HG02885 (cell line): Measurements from ENCODE around the gene SVEP1.
"Not testable (repeated sequence)": the region's sequence is repeated elsewhere in the genome, so short reads cannot be mapped to it uniquely, and the experiment has no call there.

ENCODE experiments used
- ATAC-seq: cut with Tn5 transposase; IDR thresholded peaks from one replicate; pipeline ENCODE4 v1.9.1; 2021; ENCODE audit warnings: mild to moderate bottlenecking; ENCODE audit not compliant: unreplicated experiment, poor library complexity

SVEP1 gene

DNA sequence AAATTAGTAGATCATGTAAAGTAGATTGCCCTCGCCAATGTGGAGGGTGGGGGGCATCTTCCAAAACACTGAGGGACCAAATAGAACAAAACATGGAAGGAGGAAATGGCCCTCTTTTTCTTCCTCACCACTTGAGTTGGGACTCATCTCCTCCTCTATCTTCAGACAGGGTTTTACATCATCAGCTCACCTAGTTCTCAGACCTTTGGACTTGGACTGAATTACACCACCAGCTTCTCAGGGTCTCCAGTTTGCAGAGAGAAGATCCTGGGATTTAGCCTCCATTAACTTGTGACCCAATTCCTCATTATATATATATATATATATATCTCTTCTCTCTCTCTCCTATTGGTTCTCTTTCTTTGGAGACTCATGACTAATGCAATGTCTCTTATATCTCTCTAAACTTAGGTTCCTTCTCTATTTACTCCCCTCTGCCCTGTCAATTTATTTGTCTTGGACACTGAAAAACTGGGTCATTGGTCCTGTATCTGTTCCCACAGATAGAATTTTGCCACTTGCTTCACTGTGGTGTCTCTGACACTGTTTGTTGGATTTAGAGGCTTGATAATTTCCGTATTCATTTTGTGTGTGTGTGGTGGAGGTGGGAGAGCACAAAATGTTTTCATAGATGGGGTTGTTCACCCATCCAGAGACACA is 187.6 kb downstream of the SVEP1 start:
- ATAC-seq = no peak

DNA sequence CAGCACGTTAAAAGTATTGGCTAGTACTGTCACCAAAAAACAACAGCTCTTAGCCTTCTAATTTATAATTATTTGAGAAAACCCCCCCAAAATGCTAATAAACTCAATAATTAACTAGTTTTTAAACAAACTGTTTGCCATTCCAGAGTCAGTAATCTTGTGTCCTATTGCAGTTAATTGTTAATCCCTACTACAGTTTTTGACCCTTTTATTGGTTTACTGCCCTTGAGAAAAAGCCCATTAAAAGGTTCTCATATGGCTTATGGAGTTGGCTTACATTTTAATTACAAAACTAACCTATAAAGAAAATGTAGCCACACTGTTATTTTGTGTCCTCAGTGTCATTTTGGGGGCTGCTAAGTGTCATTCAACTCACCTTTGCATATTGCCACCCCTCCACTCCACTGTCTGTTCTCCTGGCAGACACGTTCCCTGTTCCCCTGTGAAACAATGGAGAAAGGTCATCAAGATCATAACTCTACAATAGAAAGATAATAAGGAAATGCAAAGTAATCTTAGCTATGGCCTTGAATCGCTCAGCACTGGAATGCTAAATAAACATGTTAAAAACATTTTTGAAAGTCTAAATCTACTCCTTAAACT is 190.3 kb downstream of the SVEP1 start:
- no peak for ATAC-seq

DNA sequence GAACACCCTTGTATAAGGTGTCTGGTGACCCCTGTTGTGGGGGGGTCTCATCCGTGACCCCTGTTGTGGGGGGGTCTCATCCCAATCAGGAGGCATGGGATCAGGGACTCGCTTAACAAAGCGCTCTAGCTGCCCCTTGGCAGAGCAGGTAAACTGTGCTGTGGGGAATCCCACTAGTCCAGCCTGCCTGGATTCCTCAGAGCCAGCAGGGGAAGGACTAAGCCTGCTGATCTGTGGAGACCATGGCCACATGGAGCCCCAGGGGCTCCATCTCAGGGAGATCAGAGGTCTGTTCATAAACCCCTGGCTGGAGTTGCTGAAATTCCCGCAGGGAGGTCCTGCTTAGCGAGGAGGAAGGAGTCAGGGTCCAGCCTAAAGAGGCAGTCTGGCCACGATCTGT is 196.1 kb downstream of the SVEP1 start:
- ATAC-seq = no peak

DNA sequence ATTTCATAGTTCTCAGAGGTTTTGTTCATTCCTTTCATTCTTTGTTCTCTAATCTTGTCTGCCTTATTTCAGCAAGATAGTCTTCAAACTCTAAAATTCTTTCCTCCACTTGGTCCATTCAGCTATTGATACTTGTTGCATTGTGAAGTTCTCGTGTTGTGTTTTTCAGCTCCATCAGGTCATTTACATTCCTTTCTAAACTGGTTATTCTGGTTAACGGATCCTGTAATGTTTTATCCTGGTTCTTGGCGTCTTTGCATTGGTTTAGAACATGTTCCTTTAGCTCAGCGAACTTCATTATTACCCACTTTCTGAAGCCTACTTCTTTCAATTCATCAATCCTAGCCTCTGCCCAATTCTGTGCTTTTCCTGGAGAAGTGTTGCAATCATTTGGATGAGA is 196.8 kb downstream of the SVEP1 start:
- no peak for ATAC-seq

DNA sequence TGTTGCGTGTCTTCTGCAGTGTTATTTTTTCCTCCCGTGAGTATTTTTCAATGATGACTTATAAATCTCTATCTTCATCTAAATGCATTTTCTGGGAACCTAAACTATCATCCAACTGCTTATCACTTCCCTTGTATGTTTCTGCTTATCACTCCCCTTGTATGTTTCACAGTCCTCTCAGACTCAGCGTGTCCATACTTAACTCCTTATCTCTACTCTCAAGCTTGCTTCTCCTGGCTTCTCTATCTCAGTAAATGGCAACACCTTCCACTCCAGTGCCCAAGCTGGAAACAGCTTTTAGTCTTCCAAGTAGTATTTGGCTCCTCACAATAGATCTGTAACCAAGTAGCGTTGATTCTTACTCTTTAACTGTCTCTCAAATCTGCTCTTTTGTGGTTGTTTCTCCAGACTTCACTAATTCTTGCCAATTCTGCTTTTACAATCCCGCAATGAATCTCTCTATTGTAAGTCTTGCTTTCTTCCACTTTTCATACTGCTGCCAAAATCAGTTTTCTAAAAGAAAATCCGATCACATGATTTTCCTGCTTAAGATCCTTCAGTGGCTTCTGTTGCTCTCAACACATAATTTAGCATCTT is 208.0 kb downstream of the SVEP1 start:
- no peak for ATAC-seq

DNA sequence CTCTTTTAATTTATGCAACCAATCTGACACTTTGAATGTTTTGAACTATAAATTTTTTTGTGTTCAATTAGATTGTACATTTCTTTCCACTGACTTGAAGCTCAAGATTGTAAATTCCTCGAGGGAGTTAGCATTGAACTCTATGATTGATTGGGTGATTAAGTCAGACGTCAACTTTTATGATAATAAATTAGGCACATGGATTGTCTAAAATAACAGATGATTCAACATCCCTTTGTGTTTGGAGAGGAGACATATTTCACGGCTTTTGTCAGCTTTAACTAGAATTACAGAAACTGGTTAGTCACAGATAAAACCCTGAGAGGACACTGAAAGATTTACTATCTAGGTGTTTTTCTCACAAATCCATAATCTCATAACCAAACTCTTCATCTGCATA is 209.2 kb downstream of the SVEP1 start:
- ATAC-seq = no peak

DNA sequence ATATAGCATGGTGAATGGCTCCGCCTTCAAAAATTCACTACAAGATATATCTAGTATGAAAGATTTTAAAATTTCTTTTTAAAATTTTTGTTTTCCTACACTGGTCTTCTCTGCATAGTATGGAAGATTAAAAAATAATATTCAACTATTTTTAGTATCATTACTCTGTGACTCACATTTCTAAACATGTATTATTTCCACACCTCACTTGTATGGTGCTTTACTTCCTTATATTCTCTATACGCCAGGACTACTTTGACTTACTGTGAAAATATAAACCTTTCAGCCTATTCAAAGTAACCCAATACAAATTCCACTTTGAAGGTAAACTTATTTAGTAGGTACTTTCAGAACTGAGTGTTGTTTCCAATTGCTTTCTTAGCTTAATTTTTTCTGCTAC is 215.1 kb downstream of the SVEP1 start:
- no peak for ATAC-seq

DNA sequence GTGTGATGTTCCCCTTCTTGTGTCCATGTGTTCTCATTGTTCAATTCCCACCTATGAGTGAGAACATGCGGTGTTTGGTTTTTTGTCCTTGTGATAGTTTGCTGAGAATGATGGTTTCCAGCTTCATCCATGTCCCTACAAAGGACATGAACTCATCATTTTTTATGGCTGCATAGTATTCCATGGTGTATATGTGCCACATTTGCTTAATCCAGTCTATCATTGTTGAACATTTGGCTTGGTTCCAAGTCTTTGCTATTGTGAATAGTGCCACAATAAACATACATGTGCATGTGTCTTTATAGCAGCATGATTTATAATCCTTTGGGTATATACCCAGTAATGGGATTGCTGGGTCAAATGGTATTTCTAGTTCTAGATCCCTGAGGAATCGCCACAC is 220.5 kb downstream of the SVEP1 start:
- not testable (repeated sequence) for ATAC-seq

DNA sequence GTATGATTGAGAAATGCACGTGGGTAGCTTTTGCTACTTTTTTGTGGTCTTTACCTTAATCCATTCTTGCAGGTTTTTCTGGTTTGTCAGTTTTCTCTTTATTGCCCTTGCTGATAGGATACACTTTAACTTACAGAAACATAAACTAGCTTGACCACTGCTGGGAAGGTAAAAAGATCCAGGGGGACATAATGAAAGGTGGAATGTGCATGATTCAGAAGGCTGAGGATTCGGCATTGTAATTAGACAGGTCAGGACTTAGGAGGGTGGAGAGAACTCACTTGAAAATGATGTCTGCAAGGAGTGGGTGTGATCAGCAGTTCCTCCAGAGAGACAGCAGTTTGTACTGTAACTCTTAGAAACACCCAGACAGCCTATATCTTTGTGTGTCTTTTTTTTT is 222.0 kb downstream of the SVEP1 start:
- ATAC-seq = no peak

DNA sequence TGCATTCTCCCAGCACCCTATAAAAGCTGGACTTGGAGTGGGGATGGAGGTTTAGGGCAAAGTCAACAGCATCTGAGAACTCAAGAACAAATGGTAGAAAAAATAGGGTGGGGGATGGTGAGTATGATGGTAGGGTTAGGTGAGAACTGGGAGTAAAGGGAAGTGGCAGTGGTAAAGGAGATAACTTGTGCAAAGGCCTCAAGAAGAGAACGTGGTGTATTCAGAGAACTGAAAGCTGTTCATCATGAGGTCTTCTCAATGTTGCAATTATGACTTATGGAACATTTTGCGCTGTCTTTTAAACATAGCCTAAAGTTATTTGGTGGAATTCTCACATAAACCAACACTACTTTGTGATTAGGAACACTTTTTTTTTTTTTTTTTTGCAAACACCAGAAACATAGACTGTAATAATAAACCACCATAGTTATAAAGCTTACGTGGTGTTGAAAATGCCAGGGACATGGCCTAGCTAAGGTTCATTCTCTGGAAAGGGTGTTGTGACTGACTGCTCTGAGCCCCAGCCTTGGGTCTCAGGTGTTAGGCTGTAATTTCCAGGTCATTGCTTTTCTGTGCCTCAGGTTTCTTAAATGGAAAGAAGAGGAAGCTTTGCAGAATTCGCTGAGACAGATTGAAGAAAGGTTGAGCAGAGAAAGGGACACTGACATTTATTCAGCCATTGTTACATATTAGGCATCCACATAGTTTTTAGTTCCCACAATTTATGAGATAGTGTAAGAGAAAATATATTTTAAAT is 222.7 kb downstream of the SVEP1 start:
- ATAC-seq = no peak

DNA sequence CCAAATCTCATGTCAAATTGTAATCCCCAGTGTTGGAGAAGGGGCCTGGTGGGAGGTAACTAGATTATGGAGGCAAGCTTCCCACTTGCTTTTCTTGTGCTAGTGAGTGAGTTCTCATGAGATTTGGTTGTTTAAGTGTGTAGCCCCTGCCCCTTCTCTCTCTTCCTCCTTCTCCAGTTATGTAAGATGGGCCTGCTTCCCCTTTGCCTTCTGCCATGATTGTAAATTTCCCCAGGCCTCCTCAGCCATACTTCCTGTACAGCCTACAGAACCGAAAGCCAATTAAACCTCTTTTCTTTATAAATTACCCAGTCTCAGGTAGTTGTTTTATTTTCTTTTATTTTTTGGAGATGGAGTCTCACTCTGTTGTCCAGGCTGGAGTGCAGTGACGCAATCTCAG is 223.6 kb downstream of the SVEP1 start:
- ATAC-seq = no peak

DNA sequence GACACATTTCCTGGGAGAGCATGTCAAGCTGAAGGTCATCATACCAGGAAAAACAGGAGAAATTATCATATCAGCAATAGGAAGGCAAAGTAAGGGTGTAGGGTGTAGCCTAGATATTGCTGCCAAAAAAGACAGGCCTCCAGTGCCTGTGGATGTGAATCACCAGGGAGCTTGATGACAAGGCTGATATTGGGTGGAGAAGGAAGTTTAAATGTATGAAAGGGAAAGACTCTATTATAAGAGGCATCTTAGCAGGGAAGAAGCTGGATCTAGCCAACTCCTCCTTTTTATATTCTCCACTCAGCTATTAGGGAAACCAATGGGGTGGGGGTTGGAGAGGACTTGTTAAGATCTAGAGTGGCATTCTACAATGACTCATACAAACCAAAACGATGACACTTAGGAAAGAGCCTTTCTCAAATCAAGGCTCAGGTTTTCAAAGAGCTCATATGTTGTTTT is 228.5 kb downstream of the SVEP1 start:
- no peak for ATAC-seq

DNA sequence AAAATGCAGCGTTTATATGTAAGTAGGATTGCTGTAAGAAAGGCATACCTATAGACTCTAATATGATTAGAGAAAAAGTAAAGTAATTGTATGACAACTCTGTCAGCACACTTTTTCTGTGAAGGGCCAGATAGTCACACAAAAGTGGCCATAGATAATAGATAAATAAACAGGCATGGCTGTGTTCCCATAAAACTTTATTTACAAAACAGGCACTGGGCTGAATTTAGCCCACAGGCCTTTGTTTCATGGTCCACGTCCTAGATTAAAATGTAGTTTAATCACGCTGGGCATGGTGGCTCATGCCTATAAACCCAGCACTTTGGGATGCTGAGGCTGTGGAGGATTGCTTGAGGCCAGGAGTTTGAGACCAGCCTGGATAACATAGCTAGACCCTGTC is 233.2 kb downstream of the SVEP1 start:
- no peak for ATAC-seq

DNA sequence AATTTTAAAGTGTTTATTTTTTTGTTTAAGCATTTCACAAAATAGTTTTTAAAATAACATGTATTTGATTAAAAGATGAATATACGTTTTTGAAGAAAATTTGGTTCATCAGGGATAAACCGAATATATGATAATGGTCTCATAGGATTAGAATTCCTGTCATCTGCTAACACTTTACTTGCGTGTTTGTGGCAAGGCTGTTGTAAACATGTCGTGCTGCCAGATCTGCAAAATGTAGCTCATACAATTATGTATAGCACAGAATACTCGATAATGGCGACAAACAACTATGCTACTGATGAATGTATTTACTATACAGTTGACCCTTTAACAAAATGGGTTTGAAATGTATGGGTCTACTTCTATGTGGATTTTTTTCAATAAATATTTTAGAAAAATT is 234.7 kb downstream of the SVEP1 start:
- no peak for ATAC-seq

DNA sequence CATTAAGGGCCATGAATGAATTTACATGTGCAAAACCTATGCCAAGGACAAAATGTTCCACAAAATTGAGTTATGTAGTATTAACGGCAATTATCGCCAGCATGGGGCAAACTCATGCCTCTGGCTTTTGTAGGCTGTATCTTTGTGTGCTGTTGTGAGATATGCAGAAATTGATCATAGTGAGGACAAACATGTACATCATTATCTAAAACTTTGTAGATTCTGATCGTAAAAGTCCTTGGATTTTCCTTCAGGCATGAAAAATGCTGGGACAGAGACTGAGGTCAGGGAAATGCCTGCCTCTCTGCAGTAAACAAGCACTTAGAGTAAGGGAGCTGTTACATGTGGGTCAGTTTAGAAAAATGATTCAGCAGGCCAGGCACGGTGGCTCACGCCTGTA is 236.0 kb downstream of the SVEP1 start:
- no peak for ATAC-seq

DNA sequence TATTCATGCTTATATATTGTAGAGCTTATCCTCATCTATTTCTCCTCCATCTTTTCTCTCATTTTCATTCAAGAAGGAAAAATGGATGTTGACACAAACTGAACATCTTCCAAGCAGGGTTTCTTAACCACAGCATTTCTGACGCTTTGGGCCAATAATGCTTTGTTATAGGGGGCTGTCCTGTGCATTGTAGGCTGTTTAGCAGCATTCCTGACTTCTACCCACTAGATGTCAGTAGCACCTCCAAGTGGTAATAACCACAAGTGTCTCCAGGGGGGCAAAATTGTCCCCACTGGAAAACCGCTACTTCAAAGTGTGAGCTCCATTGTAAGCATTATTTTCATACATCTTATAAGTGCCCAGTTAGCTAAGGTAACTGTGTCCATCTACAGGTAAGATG is 239.2 kb downstream of the SVEP1 start:
- ATAC-seq = no peak

DNA sequence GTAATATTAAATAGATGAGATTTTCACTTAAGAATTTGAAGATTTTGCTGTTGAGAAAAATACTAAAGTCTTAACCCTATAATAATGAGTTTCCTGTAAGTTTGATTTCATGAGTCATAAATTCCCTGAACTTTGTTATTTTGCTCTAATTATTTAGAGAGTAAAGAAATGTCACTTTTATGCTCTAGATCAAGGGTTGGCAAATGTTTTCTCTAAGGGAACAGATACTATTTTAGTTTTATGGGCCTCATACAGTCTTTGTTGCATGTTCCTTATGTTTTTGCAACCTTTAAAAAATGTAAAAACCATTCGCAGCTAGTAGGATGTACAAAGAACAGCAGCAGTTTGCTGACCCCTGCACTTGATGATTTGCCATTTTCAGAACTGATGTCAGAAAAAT is 241.4 kb downstream of the SVEP1 start:
- no peak for ATAC-seq

DNA sequence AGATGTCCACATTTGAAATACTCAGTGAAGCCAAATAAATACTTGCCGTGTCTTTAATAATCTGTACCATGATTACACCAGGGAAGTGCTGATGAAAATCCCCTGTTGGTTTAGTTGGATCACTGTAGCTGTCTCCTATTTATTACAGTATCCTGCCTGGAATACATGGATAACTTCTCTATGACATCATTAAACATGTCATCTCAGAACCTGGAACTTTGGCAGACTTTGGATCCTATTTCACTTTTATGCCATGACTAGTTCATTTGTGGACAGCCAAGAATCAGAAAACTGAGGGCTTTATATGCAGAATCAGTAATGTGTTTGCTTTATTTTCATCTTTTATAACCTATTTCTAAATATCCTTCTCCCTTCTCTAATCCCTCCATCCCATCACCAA is 241.8 kb downstream of the SVEP1 start, which contains the start of gene TXNDC8:
Gene TXNDC8, minus strand, starts transcription at position 137 of the 400 bp plus-strand sequence.
- no peak for ATAC-seq

DNA sequence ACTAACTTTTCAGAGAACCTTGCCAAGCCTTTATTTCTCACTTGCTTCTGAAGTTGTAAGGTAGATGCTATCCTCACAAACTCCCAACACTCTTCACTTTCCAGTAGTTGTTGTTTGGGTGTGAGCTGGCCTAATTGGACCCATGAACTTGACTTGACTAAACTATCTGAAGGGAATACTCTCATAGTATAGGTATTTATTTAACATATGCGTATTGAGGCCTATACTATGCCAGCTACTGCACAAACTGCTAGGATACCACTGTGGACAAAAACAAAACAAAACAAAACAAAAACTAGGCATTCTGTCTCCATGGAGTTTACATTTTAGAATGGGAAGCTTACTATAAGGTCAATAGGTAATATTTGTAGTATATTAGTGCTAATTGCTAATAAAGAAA is 243.2 kb downstream of the SVEP1 start:
- no peak for ATAC-seq

DNA sequence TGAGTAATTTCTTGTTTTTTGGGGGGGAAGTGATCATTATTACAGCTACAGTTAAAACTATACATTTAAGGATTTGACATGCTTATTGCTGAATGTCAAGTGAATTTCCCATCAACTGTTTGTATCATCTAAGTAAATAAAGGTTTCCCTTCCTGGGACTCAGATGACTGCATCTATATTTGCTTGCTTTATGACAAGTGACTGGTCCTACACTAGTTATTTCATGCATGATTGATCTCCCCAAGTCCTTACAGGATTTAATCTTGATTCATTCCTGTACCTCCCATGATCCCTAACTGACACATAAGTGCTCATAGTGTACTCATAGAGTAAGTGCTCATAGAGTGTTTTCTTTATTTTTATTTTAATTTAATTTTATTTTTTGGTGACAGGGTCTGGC is 244.7 kb downstream of the SVEP1 start:
- no peak for ATAC-seq

DNA sequence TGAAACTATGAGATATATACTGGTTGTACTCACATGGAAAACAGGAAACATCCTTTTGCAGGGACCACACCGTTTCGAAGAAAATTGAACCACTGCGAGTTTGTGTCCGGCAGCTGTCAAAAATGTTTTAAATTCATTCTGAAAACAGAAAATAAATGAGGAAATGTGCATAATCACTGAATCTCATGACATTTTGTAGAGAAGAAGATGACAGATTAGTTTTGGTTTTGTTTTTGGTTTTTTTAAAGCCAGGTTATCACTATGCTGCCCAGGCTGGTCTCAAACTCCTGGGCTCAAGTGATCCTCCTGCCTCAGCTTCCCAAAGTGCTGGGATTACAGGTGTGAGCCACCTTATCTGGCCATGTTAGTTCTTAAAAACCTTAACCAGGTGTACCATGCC is 245.4 kb downstream of the SVEP1 start:
- peak; percentile 59 for ATAC-seq
